Vagina (tissue), 2 donors: ENCODE measurements around the gene RHBDD1.

Experiments used
- CTCF ChIP-seq, 3 experiments: fragments of 450-650 bp in 2 of 3; fragments of 200-600 bp in 1 of 3; sonication (generic) in 1 of 3; IDR thresholded peaks; one replicate each; pipeline ENCODE4 v1.5.1; 2017 to 2019; ENCODE audit warnings: antibody characterized with exemption in 3 of 3, mild to moderate bottlenecking in 2 of 3, moderate library complexity in 2 of 3
- POLR2A ChIP-seq, 2 donors: fragments of 450-650 bp; IDR thresholded peaks; one replicate each; pipeline ENCODE4 v1.6.1; 2017; ENCODE audit warnings: antibody characterized with exemption in 2 of 2, mild to moderate bottlenecking in 2 of 2, moderate library complexity in 2 of 2

- no peak for TF ChIP-seq CTCF (IDR thresholded peaks at IDR 0.05)
- no peak for TF ChIP-seq POLR2A (IDR thresholded peaks at IDR 0.05)
These were observed 56.1 kb downstream of the RHBDD1 start for GRCh38 chr2:226891780-226892590.
